HS-27A (cell line): Measurements from ENCODE around the gene ADAM8.

Experiments used
- DNase-seq: peaks from one replicate; pipeline ENCODE4 v3.0.0-alpha.2; 2012; ENCODE audit warnings: low read depth, missing footprints

Gene ADAM8

DNA sequence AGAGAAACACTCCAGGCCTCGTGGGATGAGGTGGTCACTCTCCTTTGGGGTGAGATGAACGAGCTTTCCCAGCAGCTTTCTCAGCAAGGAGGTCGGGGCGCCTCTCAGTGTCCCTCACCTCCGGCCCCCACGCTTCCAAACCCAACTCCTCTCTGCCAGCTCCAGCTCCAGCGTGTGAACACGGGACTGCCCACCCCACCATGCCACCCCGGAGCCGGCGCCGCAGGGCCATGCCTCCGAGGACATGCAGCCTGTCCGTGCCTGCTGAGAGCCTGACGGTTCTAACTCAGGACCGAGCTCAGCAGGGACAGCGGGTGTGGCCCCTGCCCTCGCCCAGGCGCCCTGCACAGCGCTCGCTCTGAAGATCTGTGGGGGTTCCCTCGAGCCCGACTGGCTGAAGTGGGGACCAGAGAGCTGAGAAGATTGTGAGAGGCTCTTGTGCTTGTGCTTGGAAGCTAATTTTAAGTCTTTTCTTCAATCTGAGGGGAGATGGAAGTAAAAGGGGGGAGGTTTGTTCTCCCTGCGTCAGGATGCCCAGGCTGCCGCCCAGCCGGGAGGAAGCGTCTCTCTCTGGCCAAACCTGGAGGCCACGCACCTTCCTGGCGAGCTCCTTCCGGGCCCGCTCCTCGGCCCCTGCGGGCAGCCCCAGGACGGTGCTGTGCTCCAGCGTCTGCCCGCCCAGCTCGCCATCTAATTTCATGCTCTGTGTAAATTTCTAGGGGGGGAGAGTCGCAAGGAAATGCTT lies 5.1 kb upstream of the ADAM8 start:
- no peak for DNase-seq

DNA sequence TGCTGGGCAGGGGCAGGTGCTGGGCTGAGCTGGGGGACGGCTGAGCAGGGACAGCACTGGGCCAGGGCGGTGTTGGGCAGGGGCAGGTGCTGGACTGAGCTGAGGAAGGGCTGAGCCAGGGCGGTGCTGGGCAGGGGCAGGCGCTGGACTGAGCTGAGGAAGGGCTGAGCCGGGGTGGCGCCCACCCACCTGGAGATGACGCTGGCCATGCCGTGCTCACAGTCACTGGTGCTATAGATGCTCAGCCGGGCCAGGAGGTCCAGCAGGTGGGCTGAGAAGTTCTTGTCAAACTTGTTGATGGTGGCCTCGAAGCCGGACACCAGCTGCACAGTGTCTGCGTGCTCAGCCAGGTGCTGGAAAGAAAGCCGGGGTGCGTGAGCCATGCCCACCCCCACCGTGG lies 4.4 kb upstream of the ADAM8 start:
- no peak for DNase-seq

DNA sequence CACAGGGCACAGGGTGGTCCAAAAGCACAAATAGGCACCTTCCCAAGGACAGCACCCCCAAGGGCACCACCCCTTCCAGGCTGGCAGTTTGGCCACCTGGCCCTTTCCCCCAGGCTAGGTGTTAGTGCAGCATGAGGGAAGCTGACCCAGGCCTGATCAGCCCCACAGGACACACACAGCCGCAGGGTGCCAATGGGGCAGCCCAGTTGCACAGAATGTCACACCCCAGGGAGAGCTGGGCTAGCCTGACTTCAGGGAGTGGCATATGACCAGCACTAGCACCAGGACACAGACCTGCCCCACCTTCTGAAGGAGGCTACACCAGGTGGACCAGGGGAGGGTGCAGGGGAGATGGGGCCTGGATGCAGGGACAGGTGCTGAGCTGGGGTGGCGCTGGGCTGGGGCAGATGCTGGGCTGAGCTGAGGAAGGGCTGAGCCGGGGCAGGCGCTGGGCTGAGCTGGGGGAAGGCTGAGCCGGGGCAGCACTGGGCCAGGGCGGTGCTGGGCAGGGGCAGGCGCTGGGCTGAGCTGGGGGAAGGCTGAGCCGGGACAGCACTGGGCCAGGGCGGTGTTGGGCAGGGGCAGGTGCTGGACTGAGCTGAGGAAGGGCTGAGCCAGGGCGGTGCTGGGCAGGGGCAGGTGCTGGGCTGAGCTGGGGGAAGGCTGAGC lies 3.9 kb upstream of the ADAM8 start:
- no peak for DNase-seq

DNA sequence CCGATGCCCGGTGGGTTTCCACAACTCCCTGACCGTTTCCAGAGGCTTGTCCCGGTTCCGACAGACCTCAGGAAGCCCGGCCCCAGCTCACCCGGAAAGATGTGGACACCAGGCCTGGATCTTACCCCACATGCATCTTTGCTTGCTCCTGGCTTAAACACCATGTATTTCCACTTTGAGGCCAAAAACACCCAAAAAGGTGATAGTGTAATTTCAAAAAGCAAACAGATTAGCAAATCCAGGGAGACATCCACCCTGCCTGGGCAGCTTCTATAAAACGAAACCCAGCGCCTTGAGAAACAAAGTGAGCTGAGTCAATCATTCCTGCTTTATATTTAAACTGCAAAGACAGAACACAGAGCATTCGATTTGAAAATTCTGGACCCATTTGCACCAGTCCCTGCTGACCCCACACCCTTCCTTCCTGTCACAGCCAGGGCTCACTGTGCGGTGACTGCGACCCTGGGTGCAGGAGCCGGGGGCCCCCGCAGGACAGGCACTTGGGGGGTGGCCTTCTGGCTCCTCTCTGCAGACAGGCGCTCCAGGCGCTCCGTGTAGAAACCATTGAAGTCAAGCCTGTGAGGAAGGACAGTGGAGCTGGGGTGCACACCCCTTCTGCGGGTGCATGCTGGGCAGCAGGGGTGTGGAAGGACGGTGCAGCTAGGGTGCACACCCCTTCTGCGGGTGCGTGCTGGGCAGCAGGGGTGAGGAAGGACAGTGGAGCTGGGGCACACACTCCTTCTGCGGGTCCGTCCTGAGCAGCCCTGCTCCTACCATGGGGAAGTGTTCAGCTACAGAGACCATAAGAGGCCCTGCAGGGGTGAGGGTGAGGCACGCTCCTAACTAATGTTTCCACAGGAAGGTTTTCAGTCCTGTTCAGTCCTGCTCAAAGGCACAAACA lies 2.9 kb upstream of the ADAM8 start:
- DNase-seq = no peak

DNA sequence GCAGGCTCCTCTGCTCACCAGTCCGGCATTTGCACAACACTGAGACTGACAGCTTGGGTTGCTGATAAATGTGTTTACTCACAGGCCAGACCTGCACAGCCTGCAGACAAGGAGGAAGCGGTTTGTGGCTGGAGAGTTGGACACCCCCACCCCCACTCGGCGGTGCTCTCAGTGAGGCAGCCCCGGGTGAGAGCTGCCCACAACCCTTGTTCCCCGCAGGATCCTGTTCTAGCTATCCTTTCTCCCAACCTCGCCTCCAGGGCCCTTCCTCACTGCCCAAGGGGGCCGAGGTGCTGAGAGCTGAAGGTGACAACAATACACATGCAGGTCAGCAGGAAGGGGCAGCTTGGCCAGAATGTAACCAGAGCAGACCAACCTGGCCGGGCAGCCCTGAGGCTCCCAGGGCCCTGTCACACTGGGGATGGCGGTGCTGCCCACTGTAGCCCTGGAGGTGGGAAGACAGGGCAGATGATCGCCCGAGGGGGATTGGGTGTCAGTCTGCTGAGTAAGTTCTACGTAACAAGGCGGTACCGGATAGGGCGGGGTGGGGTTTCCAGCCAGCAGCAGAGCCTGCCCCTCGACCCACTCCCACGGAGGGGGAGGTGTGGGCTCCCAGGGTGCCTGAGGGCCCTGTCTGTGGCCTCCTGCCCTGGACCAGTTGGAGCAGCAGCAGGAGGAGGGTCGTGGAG lies 2.1 kb upstream of the ADAM8 start:
- DNase-seq = no peak

DNA sequence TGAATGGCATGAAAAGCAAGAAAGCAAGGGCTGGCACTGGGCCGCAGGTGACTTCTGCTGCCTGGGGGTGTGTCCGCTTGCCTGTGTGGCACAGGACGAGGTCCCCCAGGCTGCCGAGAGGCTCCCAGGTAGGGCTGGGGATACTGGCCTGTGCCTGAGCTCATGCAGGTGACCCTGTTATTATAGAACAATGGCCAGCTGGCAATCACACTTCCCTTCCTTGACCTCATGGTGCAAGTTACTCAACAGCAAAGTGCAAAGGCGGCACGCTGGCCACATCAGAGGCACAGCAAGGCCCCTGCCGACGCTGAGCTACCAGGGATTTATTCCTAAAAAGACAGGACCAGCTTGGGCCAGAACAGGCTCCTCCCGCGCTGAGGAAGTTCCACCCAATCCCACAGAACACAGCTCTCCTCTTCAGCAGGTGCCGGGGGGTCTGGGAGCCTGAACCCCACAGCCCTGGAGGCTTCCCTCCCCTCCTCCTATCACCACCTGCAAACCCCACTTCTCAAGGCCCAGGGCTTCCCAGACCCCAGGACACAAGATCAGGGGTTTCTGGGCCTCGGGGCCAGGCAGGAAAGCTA lies 1.4 kb upstream of the ADAM8 start:
- DNase-seq = no peak

DNA sequence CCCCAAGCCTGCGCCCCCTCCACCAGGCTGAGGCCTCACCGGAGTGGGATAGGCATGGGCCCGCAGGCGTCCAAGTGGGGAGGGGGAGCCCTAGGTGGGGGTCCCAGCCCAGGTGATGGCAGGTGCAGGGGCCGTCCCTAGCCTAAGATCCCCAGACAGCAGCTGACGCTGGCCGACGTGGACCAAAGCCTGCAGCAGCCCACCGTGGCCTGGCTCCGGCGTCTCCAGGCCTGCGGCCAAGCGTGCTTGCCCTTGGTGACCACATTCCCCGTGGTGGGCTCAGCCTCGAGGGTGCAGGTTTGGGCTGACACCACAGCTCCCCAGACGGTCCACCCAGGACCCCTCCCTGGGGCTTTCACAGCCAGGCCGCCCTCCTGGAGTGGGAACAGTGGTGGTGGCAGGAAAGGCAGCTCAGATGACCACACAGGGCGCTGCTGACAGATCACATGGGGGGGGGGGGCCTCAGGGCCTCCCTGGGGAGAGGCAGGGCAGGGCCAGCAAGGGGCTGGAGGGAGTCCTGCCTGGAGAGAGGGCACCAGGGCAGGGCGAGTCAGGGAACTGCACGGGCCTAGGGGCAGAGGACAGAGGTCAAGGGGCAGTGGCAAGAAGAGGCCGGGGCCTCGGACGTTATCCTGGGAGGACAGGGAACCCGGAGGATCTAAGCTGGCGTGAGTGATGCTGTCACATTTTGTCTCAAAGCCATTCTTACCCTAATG lies 767 bp upstream of the ADAM8 start:
- no peak for DNase-seq

DNA sequence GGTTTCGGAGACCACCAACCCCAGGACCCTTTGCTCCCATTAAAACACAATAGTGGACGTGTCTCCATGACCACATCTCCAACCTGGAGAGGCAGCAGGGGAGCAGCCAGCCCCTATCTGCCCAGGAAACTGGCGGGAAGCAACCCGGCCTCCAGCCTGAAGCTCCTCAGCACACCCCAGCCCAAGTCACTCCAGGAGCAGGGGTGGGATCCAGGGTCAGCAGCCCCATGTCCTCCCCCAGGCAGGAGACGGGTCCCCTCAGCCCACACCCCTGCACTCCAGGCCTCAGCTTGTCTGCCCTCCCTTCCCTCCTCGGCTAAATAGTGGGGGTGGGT lies 601 bp downstream of the ADAM8 start:
- DNase-seq = no peak

DNA sequence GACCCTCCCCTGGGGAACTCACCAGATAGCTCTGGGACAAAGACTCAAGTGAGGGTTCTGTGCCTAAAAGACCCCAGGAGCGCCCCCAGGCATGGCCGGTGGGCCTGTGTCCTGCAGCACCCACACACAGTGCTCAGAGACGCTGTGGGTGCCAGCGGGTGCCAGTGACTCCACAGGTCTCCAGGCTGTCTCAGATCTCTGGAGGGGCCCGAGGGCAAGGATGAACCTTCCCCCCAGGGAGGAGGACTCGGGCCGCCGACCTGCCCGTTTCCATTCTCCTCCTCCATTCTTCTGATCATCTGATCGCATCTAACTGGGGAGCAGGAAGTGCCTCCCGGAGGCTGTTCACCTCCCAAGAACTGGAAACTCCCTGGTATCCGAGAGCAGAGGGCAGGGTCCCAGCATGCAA lies 980 bp downstream of the ADAM8 start:
- no peak for DNase-seq

DNA sequence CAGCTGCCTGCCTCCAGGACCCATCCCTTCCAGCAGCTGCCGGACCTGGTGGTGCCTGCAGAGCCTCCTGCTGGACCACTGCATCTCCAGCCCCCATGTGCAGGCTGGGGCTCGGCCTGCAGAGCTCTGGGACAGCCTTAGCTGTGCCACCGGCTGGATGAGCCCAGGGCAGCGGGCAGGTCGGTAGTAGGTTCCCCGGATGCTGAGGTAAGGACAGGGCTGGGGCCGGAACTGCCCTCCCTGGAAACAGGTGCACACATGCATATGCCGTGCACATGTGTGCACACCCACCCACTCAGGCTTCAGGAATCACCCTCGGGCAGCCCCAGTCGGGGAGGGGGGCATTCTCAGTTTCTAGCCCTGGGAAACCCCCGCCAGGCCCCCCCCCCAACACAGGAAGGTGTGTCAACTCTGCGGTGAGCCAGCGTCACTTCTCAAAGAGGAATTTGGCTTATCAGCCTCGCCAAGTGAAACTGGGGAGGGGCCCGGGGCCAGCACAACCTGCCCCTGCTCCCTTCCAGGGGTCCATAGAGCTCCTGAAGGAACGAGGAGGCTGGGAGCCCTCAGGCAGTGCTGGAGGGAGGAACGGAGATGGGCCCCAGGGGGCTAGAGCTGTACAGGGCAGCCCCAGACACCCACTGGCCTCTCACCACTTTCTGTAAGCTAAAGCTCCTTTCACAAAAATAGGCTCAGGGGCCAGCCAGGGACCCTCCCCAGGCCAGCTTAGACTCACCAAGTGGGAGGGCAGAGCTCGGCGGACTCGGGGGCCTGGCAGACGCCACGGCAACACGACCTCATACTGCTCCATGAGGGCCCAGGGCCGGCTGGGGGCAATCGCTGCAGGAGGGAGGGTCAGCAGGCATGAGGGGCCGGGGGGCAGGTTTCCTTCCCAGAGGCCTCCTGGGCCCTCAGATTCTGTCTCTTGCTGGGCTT lies 1.7 kb downstream of the ADAM8 start:
- no peak for DNase-seq

DNA sequence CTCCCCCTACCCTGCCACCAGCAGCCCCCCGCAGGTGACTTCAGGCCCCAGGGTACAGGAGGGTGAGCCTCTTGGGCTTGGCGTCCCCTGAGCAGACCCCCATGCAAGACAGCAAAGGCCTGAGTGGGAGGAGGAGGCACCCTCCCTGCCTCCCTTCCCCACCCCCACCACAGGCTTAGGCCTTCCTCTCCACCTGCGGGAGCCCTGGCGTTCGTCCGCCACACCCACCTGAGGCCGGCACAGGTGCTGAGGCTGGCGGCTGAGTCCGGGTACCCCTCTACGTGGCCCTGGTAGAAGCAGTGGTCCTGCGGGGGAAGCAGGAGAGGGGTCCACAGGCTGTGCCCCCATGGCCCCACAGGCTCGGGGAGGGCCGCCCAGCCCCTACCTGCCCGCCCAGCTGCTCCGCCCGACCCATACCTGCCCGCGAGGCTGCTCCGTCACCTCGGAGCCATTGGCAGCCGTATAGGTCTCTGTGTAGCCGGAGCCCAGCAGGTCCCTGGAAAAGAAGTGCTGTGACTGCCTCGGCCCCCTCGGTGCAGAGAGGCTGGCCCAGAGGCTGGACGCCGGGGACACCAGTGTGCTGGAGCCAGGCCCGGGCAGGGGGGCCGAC lies 3.0 kb downstream of the ADAM8 start:
- no peak for DNase-seq

DNA sequence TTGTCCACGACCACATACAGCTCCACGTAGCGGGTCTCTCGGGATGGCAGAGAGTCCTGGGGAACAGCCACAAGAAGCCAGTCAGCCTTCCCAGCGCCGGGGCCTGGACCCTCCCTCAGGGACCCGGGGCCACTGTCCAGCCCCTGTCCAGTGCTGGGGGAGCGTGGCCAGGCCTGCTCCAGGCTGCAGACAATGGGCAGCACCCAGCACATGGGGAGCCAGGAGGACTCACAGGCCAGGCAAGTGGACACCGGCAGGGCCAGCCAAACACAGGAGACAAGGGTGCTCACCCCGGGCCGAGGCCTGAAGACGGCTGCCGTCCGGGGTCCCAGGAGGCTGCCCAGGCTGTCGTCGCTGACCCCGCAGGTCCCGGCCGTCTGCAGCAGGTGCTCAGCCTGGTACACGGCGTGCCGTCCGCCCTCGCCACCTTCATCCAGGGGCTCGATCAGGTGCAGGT lies 3.7 kb downstream of the ADAM8 start:
- DNase-seq = no peak

DNA sequence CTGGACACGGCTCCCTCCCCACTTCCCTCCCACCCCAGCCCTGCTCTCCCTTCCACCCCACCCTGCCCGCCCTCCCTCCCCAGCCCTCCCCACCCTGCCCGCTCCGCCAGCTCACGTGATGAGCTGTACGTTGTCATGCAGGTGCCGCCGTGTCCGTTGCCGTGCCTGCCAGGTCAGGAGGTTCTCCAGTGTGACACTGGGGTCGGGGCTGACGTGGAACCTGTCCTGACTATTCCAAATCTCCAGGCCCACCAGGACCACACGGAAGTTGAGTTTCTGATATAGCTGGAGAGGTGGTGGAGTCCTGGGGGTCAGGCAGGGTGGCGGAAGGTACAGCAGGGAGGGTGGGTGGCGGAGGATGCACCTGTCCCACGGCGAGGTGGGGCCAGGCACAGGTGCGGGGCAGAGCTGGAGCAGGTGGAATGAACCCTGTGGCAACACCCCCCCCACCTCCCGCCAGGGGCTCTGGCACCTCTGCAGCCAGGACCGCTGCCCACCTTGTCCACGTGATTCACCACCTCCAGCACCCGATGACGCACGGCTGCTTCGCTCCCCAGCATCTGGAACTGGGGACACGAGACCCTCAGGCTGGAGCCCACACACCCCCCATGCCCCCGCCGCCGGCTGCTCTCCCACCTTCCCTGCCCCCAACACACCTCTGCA lies 4.2 kb downstream of the ADAM8 start:
- DNase-seq = no peak

DNA sequence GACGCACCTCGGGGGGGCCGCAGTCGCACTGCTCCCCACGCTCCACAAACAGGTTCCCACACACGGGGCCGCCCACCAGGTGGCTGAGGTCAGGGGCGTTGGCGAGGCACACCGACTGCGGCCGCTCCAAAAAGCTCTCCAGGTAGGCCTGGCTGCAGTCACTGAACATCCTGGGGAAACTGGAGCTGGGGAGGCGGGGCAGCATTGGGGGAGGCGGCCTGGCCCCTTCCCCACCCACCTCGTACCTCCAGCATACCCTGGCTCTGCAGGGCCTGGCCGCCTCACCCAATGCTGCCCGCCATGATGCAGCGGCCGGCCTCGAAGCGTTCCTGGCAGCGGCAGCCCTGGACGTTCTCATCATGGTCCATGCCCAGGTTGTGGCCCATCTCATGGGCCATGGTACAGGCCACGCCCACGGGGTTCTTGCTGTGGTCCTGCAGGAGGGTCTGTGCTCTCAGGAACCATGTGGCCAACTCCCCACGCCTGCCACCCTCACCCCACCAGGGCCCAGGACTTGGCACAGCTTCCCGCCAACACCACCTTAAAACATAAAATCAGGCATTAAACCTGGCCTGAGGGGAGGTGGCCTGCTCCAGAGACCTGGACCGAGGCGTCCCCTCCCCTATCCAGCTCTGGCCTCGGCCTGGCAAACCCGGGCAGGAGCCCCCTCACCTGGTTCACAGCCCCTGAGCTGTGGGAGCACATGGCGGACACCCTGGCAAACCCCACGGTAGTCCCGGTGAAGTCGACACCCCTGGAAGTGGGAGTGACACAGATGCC lies 5.0 kb downstream of the ADAM8 start:
- no peak for DNase-seq

DNA sequence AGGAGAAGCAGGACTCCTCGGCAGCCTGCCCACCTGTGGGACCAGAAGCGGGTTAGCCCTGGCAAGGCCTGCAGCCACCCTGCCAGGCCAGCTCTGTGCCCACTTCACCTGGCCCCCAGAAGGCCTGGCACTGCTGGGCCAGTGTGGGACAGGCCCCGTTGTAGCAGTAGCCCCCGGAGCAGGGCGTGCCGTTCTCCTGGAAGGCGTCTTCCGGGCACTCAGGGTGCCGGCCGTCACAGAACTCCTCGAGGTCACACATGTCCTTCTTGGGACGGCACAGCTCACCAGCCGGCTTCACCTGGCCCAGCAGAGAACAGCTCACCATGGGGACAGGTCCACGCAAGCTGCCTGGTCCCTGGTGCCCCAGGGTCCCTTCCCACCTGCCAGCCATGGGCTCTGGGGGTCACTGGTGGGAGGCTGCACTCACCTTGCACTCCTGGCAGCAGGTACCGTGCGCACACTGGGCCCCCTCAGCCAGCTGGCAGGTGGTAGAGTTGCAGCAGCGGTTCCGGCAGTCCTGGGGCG lies 5.8 kb downstream of the ADAM8 start:
- no peak for DNase-seq

DNA sequence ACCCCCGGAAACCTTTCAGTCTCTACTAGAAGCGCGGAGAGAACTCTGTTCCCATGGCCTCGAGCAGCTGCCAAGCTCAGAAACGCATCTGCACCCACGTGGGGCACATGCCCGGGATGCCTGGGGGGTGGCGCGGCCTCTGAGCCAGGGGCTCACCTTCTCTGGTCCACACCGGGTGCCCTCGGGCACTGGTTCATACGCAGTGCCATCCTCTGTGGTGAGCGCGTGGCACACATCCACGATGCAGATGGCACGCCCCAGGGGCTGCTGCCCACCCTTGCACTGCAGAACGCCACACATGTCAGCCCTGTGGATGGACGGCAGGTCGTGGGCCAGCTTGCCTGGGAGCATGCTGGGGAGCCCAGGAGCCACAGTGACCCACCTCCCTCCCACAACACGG lies 6.5 kb downstream of the ADAM8 start:
- DNase-seq = no peak

DNA sequence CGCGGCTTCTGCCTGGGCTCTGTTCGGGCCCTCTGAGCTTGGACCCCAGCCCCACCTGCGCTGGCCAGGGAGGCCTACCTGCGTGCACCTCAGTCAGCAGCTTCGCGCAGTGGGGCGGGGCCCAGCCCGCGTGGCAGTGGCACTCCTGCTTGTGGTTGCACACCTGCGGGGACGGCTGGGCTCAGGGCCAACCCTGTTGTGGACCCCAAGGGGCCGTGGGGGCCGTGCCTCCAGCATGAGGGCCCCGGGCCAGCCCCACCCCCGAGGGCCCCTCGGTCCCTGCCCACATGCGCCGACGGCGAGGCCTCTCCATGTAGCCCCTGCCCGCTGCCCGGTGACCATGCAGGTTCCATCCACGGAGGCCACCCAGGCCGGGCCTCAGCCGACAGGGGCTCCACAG lies 7.3 kb downstream of the ADAM8 start:
- no peak for DNase-seq

DNA sequence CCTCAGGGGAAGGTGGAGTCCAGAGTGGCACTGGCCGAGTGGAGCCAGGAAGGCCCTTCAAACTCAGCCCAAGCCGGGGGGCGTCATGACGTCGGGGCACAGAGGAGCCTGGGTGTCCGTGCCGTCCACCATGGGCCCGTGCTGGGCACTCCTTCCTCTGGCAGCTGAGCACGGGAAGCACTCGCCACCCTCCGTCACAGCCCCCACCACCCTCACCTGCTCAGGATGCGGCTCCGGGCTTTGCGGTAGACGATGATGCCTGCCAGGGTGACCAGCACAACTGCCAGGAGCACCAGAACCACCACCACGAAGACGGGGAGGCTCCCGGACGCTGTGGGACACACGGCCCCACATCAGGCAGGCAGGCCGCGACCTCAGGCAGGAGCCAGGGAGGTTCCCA lies 8.1 kb downstream of the ADAM8 start:
- no peak for DNase-seq
